Suppressor macrophage (primary cell): Measurements from ENCODE around the gene PDE11A.

Source experiments
- DNase-seq, 4 experiments: peaks; one replicate each; pipeline ENCODE4 v3.0.0-alpha.2; 2020 to 2022

PDE11A gene

DNA sequence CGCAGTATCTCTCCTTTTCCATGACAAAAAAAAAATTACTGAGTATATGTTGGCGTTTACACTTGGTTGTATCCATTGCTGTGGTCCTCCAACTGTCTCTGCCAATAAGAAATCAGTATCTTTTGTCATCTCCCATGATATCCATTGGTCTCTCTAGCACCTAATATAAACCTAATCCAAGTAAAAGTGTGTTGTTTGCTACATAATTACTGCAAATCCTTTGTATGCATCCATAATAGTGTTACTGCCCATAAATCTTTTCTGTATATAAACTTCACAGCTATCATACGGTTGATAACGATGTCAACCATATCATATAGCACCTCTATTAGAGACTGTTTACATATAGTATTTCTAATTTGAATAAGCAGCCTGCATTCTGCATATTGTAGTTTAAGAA is 453.1 kb downstream of the PDE11A start:
- DNase-seq, result no peak

DNA sequence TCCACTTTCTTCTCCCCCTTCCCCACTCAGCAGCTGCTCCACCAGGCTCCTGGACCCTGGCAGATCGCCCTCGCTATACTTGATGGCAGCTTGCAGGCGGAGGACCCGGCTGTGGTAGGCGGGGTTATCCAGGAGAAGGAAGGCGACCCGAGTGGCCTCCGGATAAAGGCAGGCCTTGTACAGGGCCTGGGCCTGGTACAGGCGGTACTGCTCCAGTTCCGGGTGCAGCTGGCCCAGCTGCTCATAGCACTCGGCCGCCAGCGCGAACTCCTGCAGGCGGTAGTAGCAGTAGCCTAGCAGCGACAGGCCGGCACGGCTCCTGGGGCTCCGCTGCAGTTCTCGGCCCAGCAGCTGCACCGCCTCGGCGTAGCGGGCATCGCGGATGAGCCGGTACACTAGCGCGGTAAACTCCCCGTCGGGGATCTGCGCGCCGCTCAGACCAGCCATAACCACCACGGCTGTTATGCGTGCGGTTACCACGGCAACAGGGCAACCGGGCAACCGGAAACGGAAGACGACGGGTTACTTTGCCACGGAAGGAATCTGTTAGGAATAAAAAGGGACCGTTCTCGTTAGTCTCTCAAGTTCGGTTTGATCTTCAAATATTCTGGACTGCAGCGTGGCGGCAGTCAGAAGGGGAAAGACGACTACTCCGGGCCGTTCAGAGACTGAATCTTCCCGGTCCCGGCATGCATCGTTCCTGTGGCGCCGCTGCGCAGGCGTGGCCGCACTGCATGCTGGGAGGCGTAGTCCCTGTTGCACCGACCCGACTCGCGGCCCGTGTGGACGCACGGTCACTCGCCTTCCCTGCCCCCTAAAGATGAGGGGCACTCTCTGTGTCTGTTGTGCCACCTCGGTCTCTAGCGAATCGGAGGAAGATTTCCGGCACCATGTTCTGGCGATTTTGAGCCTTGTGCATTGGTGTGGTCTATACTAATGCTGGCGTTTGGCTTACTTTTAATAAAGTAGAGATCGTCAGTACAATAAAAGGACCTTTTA is 454.0 kb downstream of the PDE11A start:
- peak; percentile 87 to 96 (median 92) for DNase-seq

DNA sequence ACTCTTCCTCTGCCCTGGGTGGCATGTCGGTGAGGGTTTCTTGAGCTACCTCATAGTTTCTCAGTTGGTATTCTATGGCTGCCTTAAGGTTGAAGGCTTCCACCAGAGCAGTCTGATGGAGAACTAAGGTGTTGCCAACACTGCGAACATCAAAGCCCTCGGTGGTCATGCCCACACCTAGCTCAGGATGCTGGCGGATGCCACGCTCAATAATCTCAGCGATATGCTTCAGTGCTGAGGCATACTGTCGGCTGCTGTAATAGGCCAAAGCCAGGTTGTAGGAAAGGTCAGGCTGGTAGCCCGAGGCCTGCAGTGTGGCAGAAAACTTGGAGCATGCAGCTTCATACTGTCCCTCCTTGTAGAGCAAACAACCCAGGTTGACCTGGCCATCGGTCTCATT is 454.7 kb downstream of the PDE11A start:
- DNase-seq, result no peak

DNA sequence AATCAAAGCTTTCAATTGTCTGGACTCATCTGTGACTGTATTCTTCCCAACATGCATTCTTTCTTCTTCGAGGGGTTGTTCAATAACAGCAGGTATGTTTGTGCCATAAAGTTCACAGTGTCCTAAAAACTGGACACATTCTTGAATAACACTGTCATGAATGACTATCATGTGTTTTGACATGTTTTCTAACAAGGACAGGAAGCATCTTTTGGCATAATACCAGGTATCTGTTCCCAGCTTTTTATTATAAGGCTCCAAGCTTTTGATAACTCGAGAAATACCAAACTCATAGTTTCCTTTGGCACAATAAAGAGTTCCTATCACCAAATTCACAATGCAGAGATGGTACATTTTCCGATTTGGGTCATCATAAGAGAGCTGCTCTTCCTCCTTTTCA is 455.8 kb downstream of the PDE11A start:
- DNase-seq, result no peak

DNA sequence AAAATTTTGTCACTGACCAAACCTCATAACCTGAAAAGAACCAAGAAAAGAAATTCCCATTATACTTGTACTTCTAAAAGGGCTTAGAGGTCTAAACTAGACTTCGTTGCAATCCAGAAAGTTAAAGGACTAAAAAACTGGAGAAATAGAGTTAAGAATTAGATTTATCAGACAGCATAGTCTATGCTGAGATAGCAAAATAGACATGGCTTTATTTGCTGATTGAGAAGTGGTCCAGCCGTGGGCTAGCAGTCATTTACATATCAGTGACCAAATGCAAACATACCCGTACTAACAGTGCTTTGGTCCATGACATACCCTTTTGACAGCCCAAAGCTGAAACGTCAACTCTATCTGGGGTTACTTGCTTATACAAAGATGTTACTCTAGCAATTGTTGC is 456.5 kb downstream of the PDE11A start:
- no peak for DNase-seq

DNA sequence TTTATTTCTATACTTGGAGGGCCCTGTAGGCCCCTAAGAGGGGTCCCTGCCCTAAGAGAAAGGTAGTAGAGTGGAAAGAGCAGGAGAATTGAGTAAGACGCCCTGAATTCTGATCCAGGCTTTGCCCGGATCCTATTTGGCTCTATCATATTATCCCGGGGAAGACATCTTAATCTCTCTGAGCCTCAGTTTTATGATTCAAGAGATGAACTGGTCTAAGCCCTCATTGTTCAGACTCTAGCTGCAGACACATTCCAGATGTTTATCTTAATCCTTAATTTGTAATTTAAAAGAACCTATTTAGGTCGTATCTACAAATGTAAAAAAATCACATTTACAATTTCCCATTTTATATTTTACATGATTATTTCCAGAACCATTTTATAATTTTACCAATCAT is 459.9 kb downstream of the PDE11A start:
- no peak for DNase-seq

DNA sequence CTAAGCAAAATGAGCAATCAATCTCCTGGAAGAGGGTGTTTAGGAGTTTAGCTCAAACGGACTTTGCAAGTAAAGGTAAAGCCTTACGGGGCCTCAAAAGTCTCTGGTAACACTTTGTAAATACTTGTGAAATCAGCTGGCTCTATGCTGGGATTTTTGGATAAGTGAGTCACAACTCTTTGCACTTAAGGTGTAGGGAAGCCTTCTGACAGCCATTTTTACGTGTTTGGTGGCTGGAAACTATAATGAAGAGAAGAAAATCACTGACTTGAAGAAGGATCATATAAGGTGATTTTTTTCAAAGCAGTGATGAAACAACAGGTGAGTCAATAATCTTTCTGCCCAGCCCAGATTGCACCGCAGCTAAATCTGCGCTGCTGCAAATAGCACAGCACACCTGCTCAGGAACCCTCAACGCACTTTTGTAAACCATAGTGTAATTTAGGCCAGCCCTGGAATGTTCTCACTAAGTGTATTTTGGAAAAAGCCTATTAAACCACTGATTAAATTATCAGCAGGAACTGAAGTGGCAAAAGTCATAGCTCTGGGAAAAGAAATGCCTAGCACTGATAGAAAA is 461.2 kb downstream of the PDE11A start:
- no peak for DNase-seq

DNA sequence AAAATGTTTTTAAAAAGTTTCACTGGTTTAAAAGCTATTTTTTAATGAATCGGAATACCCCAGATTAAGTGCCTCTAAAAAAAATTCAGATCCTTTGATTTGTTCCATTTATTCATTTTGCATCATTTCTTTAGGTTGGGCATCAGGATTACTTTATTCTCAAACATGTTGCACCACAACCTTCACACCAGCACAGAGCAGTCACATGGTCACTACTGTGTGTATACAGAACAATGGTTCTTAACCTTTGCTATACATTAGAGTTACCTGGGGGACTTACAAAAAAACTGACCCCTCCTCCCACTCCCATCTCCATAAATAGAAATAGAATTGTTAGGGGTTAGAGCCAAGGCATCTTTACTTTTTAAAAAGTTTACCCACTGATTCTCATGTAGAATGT is 461.8 kb downstream of the PDE11A start:
- no peak for DNase-seq

DNA sequence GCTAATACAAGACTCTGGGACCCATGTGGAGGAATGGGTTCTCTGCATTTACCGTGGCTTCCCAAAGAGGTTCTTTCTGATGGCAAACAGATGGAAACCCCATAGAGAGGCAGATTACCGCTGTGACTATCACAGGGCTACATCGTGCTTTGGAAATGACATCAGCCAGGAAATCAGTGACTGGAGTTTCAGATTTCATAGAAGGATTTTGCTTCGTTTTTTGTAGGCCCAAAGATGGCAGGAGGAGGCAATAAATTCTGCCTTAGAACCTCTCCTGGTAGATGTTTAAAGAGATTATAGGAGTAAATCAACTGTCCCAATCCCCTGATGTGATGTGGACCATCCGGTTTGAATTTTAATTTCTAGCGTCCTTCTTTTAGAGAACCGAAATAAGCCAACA is 465.9 kb downstream of the PDE11A start:
- no peak for DNase-seq

DNA sequence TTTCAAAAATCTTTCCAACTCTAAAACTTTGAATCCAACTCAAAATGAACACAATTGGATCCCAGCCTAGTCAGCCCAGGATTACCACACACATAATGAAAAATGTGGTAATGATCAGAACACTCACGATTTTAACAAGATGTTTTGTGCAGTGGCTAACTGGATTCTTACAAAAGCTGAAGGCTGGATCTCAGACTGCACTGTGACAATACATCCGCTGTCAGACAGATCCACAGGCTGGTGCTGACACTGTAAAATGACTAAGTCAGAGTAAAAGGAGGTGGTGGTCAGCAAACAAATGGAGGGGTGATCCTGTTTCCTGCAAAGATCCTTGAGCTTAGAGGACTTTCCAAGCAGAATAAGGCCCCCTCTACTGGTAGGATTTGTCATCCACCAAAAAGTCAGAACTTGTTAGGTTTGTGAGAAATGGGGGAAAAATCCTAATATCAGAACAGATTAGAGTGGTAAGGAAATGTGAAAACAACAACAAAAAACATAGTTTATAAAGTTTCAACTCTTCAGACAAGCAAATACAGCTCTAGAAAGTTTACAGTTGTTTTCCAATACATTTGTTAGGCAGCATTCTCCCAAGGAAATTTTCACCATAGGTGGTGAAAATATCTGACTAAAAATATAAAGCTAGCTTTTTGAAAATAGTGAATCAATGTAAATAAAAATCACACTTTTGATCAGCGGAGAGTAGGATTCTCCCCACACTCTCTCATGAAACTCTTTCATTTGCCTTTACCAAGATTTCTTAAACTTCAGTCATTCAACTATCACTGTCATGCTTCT is 468.1 kb downstream of the PDE11A start:
- DNase-seq, result peak; percentile 35 to 57 (median 46)

DNA sequence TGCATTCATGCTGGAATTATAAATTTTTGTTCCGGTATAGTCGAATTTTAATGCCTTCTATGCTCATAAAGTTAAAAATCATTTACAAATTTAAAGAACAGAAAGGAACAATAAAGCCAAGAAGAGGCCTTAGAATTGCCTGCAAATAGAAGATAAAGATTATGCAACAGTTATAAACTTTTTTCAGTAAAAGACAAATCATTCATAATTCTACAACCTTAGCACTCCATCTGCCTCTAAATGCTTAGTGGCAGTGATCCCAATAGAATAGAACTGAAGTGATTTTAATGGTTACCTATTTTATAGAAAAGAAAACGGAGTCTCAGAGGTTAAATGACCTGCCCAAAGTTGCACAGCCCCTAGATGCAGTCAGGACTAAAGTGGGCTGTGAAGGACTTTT is 468.8 kb downstream of the PDE11A start:
- no peak for DNase-seq

DNA sequence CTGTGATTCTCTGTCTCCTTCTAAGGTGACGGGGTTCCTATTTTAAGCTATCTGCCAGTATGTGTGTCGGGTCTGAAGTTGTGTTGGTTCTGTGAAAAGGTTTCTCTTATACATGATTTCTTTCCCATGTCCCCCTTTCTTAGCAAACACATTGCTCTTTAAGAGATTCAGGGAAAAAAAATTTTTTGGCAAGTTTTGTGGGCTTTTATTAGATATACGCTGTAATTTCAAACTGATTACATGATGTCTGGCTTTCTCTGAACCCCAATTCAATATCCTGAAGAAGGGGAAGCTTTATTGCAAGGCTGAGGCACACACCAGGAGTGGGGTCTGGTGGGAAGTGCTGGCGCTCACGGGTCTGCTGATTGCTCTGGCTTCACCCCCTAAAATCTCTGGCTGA is 469.4 kb downstream of the PDE11A start:
- no peak for DNase-seq

DNA sequence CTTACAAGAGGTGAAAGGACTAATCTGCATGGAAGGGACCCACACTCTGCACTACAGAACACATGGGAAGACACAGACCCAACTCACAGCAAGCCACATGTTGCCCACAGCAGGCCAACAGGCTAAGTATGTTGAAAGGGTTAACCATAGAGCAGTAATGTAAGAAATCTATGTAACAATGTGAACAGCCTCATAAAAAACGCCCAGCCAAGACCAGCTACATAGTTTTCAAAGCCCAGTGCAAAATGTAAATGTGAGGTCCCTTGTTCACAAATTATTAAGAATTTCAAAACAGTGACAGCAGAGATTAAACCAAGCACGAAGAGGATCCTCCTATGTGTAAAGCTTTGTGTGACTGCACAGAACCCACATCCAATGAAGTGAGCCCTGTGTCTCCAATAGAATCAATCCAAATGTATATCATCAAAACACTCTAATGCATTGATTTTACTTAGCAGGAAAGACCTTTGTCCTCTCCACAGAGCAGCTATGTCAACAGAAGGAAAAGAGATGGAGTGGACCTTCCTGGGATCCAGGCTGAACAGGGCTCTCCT is 469.9 kb downstream of the PDE11A start:
- DNase-seq, result no peak

DNA sequence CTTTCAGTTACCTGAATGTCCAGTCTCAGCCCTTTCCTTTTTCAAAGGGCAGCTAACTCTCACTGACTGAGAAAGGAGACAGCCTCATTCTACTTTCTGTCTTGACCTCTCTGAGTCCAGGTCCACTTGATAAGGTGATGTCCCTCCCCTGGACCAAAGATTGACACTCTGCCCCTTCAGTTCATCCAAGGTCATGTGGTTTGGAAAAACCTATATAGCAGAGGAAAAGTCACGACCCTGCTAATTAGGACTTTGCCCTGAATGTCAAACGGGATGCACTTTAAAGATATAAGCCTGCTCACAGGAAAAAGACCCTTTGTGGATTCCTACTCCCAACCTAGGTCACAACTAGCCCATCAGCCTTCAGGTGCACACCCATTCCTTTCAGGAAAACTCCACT is 471.7 kb downstream of the PDE11A start:
- DNase-seq, result no peak

DNA sequence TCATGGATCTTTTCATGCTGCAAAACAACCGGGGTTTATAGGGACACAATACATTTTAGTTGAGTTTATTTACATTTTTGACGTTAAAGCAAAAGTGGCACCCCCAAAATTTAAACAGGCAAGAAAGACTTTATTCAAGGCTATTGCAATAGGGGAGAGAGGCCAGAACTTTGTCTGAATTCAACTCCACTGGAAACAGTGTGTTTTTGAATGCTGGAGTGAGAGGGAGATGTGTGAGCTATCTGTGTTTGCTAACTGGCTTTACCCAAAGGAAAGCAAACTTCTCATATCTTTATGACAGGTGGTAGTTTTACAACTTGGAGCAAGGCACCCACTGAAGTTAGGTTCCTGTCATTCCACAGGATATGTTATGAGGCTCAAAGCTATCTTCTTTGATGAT is 472.6 kb downstream of the PDE11A start:
- DNase-seq, result no peak

DNA sequence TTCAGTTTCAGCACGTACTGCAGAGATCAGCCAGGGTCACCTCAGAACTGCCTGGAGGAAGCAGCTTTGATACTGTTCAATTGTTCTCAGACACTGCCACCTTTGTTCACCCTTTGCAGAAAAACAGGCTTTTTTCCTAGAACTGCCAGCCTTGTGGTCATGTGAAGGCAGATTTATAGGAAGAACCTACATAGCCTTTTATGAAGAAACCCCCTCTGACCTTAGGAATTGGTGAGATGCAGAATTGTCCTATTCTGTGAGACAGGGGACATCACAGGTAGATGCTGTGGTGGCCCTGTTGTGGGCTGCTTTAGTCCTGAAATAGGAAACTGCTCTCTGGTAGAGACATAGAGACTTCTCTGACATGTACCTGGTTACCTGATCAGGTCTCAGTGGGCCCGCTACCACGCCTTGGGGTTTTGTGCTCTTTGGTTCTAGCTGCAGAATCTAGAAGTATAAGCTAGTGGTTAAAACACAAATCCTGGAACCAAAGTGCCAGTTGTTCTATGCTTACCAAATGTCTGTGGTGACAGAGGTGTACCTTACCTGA is 473.4 kb downstream of the PDE11A start:
- DNase-seq, result no peak

DNA sequence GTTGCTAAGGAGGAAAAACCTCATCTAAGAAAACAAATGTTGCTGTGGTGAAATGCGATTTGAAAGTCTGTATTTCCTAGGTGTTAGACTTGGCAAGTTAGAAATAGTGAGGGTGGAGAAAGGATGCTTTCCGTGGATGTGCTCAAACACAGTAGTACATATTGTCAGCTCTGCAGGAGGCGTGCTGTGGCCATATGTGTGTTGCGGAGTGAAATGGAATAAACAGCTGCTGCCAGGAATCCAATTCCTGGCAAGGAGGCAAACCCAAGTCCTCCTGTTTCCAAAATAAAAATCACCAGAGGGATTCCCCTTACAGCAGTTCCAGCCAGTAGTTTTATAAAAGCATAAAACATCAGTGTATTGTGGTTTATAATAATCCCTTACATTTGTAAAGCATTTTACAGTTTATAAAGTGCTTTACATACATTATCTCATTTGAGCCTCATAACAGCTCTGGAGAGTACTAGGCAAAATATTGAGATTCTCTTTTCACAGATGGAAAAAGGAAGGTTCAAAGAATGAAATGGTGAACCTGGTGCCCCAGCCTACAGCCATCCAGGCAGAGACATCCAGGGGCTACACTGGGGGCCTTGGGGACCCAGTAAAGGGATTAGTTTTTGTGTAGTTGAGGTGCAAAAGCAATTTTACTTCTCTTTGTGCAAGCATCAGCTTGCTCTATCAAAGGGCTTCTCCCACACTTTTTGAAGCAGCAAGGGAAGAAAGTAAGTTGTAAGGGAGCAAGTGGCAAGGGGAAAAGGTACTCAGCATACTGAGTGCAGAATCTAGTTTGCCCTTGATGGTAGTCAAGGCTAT is 474.0 kb downstream of the PDE11A start:
- DNase-seq, result no peak

DNA sequence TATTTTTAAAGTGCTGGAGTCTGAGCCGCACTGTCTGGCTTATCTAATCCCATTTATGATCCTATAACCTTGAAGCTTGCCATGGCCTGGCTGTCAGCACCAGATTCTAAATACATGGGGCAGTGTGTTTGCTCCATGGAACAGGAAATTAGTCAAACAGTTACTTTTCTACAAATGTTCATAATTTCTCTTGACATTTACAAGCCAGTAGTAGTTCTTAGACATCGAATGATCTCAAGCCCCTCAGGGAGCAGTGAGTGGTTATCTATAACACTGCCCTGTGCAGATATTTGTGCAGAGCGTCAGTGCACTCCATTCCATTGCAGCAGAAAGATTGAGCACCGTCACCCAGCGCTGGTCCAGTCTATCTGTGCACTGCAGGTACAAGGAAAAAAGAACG is 474.8 kb downstream of the PDE11A start:
- DNase-seq, result no peak

DNA sequence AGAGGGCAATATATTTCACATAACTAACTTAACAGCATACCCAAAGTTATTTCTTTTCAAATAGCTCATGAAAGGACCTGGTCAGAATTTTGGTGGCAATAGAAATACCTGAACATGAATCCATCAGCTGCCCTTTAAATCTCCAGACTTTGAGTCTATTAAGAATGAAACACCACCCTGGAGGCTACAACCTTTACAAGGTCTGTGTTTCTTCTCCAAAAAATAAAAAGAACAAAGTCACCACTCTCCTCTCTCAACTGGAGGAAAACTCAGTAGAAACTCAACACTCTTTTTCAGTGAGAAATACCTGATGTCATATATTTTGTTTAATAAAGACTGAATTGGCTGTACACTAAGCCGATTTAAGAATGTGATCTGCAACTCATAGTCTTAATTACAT is 475.7 kb downstream of the PDE11A start:
- DNase-seq, result no peak

DNA sequence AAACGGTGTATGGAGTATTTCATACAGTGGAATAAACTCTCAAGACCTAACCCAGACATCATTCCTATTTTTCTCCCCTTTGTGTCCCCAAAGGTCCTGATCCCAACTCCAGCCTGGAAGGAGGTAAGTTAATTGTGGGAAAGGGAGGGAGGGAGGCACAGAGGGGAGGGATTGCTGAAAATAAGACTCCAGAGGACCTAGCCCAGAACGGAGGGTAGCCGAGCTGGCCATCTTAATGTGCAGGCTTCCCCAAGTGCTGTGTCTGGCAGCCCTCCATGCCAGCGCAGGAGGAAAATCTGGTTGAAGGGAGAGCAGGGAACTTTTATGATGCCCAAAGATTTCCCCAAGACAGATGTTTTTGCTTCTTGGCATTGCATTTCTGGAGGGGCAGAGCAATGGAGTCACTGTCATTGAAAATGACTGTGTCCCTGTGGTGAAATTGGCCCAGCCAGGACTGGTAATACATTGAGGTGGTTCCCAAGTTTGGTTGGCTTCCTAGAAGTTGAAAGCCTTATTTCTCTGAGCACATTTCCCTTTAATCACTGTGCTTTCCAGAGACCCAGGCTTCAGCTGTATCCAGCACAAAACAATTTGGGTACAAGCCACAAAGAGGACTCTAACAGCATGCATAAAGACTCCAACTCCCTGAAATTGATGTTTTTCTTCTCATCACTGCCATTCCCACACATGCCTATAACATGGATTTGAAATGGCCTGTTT is 477.3 kb downstream of the PDE11A start:
- no peak for DNase-seq

DNA sequence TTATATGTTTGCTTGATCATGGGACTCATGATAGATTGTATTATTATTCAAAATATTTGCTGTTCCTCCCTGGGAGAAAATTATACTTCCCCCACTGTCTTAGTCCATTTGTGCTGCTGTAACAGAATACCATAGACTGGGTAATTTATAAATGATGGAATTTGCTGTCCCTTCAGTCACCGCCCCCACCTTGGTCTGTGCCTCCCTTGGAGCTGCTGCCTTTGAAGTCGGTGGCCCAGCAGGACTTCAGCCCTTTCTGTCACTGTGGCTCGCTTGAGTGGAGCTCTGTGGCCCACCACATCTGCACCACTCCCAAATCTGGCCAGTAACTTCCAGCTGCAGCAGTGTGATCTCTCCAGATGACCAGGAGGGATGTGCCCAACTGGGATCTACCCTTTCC is 479.2 kb downstream of the PDE11A start:
- no peak for DNase-seq
